ENCODE results near the gene SIRT6. TPM values are rescaled to one million over a fixed set of nuclear protein-coding genes. Genes with fewer than 3 reads are reported as not detected.

Gene SIRT6
- total and polyA plus RNA-seq, 9 of the 15 experiments (the other 6 are each of a cell fraction or from before 2014, with no cell fraction given), result 1.4 to 41.1 (median 10.2) TPM

DNA sequence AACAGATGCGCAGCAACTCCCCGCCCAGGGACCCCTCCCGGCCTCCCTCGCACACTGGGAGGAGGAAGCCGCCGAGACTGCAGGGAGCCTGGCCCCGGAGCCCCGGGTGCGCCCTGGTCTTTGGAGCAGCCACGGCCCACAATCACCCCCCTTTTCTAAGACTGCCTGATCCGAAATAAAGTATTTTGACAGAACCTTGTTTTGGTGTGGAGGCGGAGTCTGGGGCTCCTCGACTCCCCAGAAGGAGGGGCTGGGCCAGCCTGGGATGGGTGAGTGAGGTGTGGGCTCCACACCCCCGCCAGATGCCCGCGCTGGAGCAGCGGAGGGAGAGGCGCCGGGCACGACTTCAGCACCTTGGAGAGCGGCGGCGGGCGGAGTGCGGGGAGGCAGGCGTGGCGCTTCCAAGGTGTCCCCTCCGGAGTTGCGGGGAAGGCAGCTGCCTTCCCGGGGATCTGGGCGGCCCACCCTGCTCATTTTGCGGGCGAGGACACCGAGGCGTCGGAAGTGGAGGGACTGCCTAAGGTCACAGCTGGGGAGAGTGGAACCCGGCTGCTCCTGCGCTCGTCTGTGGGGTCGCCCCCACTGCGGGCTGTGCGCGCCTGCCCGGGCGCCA lies 9.4 kb downstream of the SIRT6 start (continued):
- TF ChIP-seq CREB1 (IDR thresholded peaks at IDR 0.05) (no peak), CREB1 (CRISPR knock-in tag; IDR thresholded peaks at IDR 0.05) (0 out of 2 replicates have a peak, but pooled peaks have one; percentile 36), CBX5 (IDR thresholded peaks at IDR 0.05; ENCODE audit: borderline replicate concordance, low read depth) (no peak), FOXK1 (CRISPR knock-in tag; IDR thresholded peaks at IDR 0.05; ENCODE audit: borderline replicate concordance) (peak; percentile 79), KLF16 (IDR thresholded peaks at IDR 0.05) (no peak), SRSF9 (IDR thresholded peaks at IDR 0.05; ENCODE audit: borderline replicate concordance, low read depth, low read length) (no peak), RCOR1 (IDR thresholded peaks at IDR 0.05; ENCODE audit: borderline replicate concordance in 1 of 2, low read depth in 2 of 2, low read length in 2 of 2) (0 out of 4 replicates have a peak, but pooled peaks of 1 of the 2 experiments have one; percentile 28), MAX (CRISPR knock-in tag; IDR thresholded peaks at IDR 0.05) (peak; percentile 30; the same call in 1 of the 2 replicates), MIER1 (IDR thresholded peaks at IDR 0.05; ENCODE audit: low read depth) (peak; percentile 96), NRF1 (conservative IDR thresholded peaks at IDR 0.05 in 1 of 2, IDR thresholded peaks at IDR 0.05 in 1 of 2) (peak in 1 of 2 experiments; percentile 10; a peak in 1 of 4 replicates)
- TF ChIP-seq, protein P1, sequence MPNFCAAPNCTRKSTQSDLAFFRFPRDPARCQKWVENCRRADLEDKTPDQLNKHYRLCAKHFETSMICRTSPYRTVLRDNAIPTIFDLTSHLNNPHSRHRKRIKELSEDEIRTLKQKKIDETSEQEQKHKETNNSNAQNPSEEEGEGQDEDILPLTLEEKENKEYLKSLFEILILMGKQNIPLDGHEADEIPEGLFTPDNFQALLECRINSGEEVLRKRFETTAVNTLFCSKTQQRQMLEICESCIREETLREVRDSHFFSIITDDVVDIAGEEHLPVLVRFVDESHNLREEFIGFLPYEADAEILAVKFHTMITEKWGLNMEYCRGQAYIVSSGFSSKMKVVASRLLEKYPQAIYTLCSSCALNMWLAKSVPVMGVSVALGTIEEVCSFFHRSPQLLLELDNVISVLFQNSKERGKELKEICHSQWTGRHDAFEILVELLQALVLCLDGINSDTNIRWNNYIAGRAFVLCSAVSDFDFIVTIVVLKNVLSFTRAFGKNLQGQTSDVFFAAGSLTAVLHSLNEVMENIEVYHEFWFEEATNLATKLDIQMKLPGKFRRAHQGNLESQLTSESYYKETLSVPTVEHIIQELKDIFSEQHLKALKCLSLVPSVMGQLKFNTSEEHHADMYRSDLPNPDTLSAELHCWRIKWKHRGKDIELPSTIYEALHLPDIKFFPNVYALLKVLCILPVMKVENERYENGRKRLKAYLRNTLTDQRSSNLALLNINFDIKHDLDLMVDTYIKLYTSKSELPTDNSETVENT (CRISPR knock-in tag; IDR thresholded peaks at IDR 0.05), result 0 out of 2 replicates have a peak, but pooled peaks have one; percentile 11
- TF ChIP-seq, protein P2, sequence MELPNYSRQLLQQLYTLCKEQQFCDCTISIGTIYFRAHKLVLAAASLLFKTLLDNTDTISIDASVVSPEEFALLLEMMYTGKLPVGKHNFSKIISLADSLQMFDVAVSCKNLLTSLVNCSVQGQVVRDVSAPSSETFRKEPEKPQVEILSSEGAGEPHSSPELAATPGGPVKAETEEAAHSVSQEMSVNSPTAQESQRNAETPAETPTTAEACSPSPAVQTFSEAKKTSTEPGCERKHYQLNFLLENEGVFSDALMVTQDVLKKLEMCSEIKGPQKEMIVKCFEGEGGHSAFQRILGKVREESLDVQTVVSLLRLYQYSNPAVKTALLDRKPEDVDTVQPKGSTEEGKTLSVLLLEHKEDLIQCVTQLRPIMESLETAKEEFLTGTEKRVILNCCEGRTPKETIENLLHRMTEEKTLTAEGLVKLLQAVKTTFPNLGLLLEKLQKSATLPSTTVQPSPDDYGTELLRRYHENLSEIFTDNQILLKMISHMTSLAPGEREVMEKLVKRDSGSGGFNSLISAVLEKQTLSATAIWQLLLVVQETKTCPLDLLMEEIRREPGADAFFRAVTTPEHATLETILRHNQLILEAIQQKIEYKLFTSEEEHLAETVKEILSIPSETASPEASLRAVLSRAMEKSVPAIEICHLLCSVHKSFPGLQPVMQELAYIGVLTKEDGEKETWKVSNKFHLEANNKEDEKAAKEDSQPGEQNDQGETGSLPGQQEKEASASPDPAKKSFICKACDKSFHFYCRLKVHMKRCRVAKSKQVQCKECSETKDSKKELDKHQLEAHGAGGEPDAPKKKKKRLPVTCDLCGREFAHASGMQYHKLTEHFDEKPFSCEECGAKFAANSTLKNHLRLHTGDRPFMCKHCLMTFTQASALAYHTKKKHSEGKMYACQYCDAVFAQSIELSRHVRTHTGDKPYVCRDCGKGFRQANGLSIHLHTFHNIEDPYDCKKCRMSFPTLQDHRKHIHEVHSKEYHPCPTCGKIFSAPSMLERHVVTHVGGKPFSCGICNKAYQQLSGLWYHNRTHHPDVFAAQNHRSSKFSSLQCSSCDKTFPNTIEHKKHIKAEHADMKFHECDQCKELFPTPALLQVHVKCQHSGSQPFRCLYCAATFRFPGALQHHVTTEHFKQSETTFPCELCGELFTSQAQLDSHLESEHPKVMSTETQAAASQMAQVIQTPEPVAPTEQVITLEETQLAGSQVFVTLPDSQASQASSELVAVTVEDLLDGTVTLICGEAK (IDR thresholded peaks at IDR 0.05), result 0 out of 2 replicates have a peak, but pooled peaks have one; percentile 41
- TF ChIP-seq, protein P2 (CRISPR knock-in tag; IDR thresholded peaks at IDR 0.05), result 0 out of 2 replicates have a peak, but pooled peaks have one; percentile 43

Measured in K562 (cell line).